AG04449 (cell line): ENCODE data around the gene APMAP.

ENCODE experiments used
- CTCF ChIA-PET: fragments of 350-600 bp; formaldehyde crosslinking; extraction: SDS; loops from one replicate; lab custom pipeline; 2021; ENCODE audit warnings: antibody characterized with exemption; lab: Yijun Ruan, JAX
- POLR2A ChIA-PET: fragments of 400-600, 350-600 bp; formaldehyde crosslinking; extraction: SDS; loops from one replicate; lab custom pipeline; 2020; ENCODE audit warnings: antibody characterized with exemption, inconsistent platforms; lab: Yijun Ruan, JAX
- DNase-seq: peaks from one replicate; pipeline ENCODE4 v3.0.0-alpha.2; 2010; ENCODE audit warnings: low read depth, low spot score
- H3K4me3 ChIP-seq: 2 replicates; pipeline ENCODE4 v1.5.1; 2011; ENCODE audit warnings: low read depth, mild to moderate bottlenecking, control low read depth, low read length
- TF ChIP-seq, protein P1 (sequence below): IDR thresholded peaks from one replicate; pipeline ENCODE4 v1.5.1; 2011; ENCODE audit warnings: mild to moderate bottlenecking, moderate library complexity, low read length, control low read depth, inconsistent platforms; ENCODE audit not compliant: insufficient read depth; ENCODE audit errors: missing control alignments

The APMAP gene

GRCh38 chr20:25032478-25033264 lies 40.1 kb upstream of the APMAP start:
- POLR2A ChIA-PET: no interaction called here
- no peak for DNase-seq
- CTCF ChIA-PET: interaction anchor here (0.9 to 1.7 kb wide), 4 partner anchors 27 to 146 kb away, joined by 3 to 5 read pairs (median 3); no protein-coding TSS in a partner anchor
- H3K4me3 ChIP-seq: no peak overlapping the region
- TF ChIP-seq, protein P1, sequence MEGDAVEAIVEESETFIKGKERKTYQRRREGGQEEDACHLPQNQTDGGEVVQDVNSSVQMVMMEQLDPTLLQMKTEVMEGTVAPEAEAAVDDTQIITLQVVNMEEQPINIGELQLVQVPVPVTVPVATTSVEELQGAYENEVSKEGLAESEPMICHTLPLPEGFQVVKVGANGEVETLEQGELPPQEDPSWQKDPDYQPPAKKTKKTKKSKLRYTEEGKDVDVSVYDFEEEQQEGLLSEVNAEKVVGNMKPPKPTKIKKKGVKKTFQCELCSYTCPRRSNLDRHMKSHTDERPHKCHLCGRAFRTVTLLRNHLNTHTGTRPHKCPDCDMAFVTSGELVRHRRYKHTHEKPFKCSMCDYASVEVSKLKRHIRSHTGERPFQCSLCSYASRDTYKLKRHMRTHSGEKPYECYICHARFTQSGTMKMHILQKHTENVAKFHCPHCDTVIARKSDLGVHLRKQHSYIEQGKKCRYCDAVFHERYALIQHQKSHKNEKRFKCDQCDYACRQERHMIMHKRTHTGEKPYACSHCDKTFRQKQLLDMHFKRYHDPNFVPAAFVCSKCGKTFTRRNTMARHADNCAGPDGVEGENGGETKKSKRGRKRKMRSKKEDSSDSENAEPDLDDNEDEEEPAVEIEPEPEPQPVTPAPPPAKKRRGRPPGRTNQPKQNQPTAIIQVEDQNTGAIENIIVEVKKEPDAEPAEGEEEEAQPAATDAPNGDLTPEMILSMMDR: no peak

- no peak for DNase-seq
- H3K4me3 ChIP-seq: no peak overlapping the region
- POLR2A ChIA-PET: no interaction called here
- TF ChIP-seq, protein P1: no peak
- CTCF ChIA-PET: interaction anchor here (0.9 to 1.7 kb wide), 2 partner anchors 38 to 146 kb away, joined by 3 to 5 read pairs; no protein-coding TSS in a partner anchor
These were observed 39.5 kb upstream of the APMAP start for GRCh38 chr20:25032065-25032477.

GRCh38 chr20:25031241-25031640 lies 38.7 kb upstream of the APMAP start:
- TF ChIP-seq, protein P1: no peak
- H3K4me3 ChIP-seq: no peak overlapping the region
- ChIA-PET POLR2A (no interaction called here), CTCF (interaction anchor here (1.7 kb wide), 1 partner anchor 37 kb away, joined by 5 read pairs; no protein-coding TSS in a partner anchor)
- DNase-seq: no peak

DNA sequence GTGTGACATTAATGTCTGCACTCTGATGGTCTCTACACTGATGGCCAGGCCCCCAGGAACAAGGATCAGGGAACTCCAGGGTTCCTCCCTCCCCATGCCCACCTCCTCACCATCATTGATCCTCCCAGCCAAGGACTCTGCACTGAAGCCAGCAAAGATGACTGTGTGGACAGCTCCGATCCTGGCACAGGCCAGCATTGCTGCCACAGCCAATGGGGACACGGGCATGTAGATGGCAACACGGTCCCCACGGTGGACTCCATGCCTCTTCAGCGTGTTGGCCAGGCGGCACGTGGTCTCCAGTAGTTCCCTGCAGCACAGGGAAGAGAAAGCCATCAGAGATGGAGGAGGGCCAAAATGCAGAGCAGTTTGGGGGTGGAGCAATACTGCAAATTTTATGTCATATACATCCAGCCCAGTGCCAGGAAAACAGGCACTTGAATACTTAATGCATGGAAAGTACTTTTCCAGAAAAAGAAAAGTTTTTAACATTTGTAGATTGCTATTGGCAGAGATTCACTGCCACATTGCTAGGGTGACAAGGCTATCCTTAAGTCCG lies 38.2 kb upstream of the APMAP start:
- TF ChIP-seq, protein P1: no peak
- ChIA-PET POLR2A (no interaction called here), CTCF (no interaction called here)
- no peak for DNase-seq
- no peak overlapping the region for H3K4me3 ChIP-seq

GRCh38 chr20:25030007-25030648 lies 37.6 kb upstream of the APMAP start:
- CTCF ChIA-PET: no interaction called here
- no peak for DNase-seq
- TF ChIP-seq, protein P1: no peak
- POLR2A ChIA-PET: no interaction called here
- no peak overlapping the region for H3K4me3 ChIP-seq
